Calu3 (cell line): Measurements from ENCODE around the gene DNAH9. TPM values are rescaled to one million over a fixed set of nuclear protein-coding genes. Genes with fewer than 3 reads are reported as not detected.

Source experiments
- BruUV-seq: library from RNA; stranded (reverse); fragments of 400-500 nt; replicated peaks from 2 replicates; lab custom pipeline; 2021; lab: Mats Ljungman, UMichigan
- CTCF ChIA-PET: fragments of 300-600 bp; sonication (Branson Sonifier 250); formaldehyde crosslinking; loops from one replicate; lab custom pipeline; 2022; ENCODE audit warnings: antibody characterized with exemption; lab: Charles Lee
- DNase-seq: peaks from one replicate; pipeline ENCODE4 v3.0.0; 2022
- H3K27ac Mint-ChIP-seq: one replicate; pipeline ENCODE4 v1.8.0; 2022; ENCODE audit warnings: mixed read lengths; ENCODE audit not compliant: unreplicated experiment
- H3K27me3 Mint-ChIP-seq: one replicate; pipeline ENCODE4 v1.8.0; 2022; ENCODE audit warnings: mixed read lengths; ENCODE audit not compliant: unreplicated experiment
- H3K36me3 Mint-ChIP-seq: one replicate; pipeline ENCODE4 v1.8.0; 2022; ENCODE audit warnings: mild to moderate bottlenecking, moderate library complexity, mixed read lengths; ENCODE audit not compliant: insufficient read depth, unreplicated experiment
- H3K4me1 Mint-ChIP-seq: one replicate; pipeline ENCODE4 v1.8.0; 2022; ENCODE audit warnings: mild to moderate bottlenecking, low read depth, mixed read lengths; ENCODE audit not compliant: unreplicated experiment
- H3K4me3 Mint-ChIP-seq: one replicate; pipeline ENCODE4 v1.8.0; 2022; ENCODE audit warnings: mild to moderate bottlenecking, low read depth, moderate library complexity, mixed read lengths; ENCODE audit not compliant: unreplicated experiment
- H3K9me3 Mint-ChIP-seq: one replicate; pipeline ENCODE4 v1.8.0; 2022; ENCODE audit warnings: low read depth, mixed read lengths; ENCODE audit not compliant: unreplicated experiment
- CTCF ChIP-seq: fragments of 200-600 bp; IDR thresholded peaks from one replicate; pipeline ENCODE4 v1.8.0; 2022; ENCODE audit warnings: antibody characterized with exemption; ENCODE audit not compliant: unreplicated experiment
- intact Hi-C: fragments of 100-400 bp; cut with micrococcal nuclease; formaldehyde crosslinking; loops from one replicate; pipeline ENCODE4 v1.10.0; 2022; ENCODE audit not compliant: unreplicated experiment
- total RNA-seq: library from RNA; stranded (reverse); gene quantifications from 2 replicates; pipeline ENCODE4 v1.2.3, GENCODE V29; 2022

DNAH9 gene
- total RNA-seq, 1 experiment from 2014 or later = 0.19 TPM

GRCh38 chr17:11564589-11565380, 33.5 kb upstream of the DNAH9 start:
- Mint-ChIP-seq H3K27ac (no peak overlapping the region), H3K27me3 (no peaks in the 10 kb centered on the region), H3K36me3 (no peaks in the 10 kb centered on the region), H3K9me3 (peaks cover 3% of the 10 kb centered on the region), H3K4me1 (no peaks in the 10 kb centered on the region), H3K4me3 (no peak overlapping the region)
- no peak for TF ChIP-seq CTCF
- CTCF ChIA-PET = no interaction called here
- DNase-seq = no peak
- BruUV-seq = no TSS peak
- intact Hi-C loops = no loop called here

GRCh38 chr17:11565591-11565990, 32.7 kb upstream of the DNAH9 start:
- Mint-ChIP-seq H3K9me3 (peaks cover 3% of the 10 kb centered on the region), H3K4me3 (no peak overlapping the region), H3K27ac (no peak overlapping the region), H3K36me3 (no peaks in the 10 kb centered on the region), H3K4me1 (no peaks in the 10 kb centered on the region), H3K27me3 (no peaks in the 10 kb centered on the region)
- TF ChIP-seq CTCF = no peak
- BruUV-seq = no TSS peak
- DNase-seq = no peak
- CTCF ChIA-PET = no interaction called here
- intact Hi-C loops = no loop called here

GRCh38 chr17:11578998-11579397, 19.3 kb upstream of the DNAH9 start:
- DNase-seq = no peak
- no peaks in the 10 kb centered on the region for H3K9me3 Mint-ChIP-seq
- no peaks in the 10 kb centered on the region for H3K27me3 Mint-ChIP-seq
- BruUV-seq = no TSS peak
- no peak overlapping the region for H3K27ac Mint-ChIP-seq
- intact Hi-C loops = no loop called here
- no peak overlapping the region for H3K4me3 Mint-ChIP-seq
- H3K36me3 Mint-ChIP-seq = no peaks in the 10 kb centered on the region
- TF ChIP-seq CTCF = no peak
- no peaks in the 10 kb centered on the region for H3K4me1 Mint-ChIP-seq
- CTCF ChIA-PET = no interaction called here

GRCh38 chr17:11580677-11581076, 17.6 kb upstream of the DNAH9 start:
- H3K4me3 Mint-ChIP-seq = no peak overlapping the region
- TF ChIP-seq CTCF = no peak
- H3K27ac Mint-ChIP-seq = no peak overlapping the region
- no peak for DNase-seq
- intact Hi-C loops = no loop called here
- peaks cover 2% of the 10 kb centered on the region for H3K9me3 Mint-ChIP-seq
- BruUV-seq = no TSS peak
- H3K4me1 Mint-ChIP-seq = no peaks in the 10 kb centered on the region
- H3K36me3 Mint-ChIP-seq = no peaks in the 10 kb centered on the region
- H3K27me3 Mint-ChIP-seq = no peaks in the 10 kb centered on the region
- CTCF ChIA-PET = no interaction called here
